ENCODE measurements around the gene CYSTM1. TPM values are rescaled to one million over a fixed set of nuclear protein-coding genes. Genes with fewer than 3 reads are reported as not detected.

Gene CYSTM1
- total RNA-seq, 2 experiments from 2014 or later = 16.8 to 23.0 TPM

- H3K27me3 Mint-ChIP-seq = no peaks in the 10 kb centered on the region
Measured at GRCh38 chr5:140250386-140250785, 75.4 kb downstream of the CYSTM1 start.

GRCh38 chr5:140251527-140251973, 76.6 kb downstream of the CYSTM1 start:
- Mint-ChIP-seq H3K36me3 (peaks cover 26% of the 10 kb centered on the region), H3K4me1 (peaks cover 57% of the 10 kb centered on the region), H3K27ac (peak overlapping the region; percentile 84), H3K27me3 (no peaks in the 10 kb centered on the region), H3K9me3 (ENCODE audit: low read depth) (no peaks in the 10 kb centered on the region), H3K4me3 (peak overlapping the region; percentile 35)
- DNase-seq = peak; percentile 90
- peak; percentile 90 for ATAC-seq
- CTCF ChIA-PET = interaction anchor here (1.1 to 25.5 kb wide), 7 partner anchors 7 to 122 kb away, joined by 3 to 657 read pairs (median 9); partner anchors contain the start of gene HBEGF

More at GRCh38 chr5:140250386-140250785, 75.4 kb downstream of the CYSTM1 start:
- no peak for ATAC-seq
- Mint-ChIP-seq H3K36me3 (peaks cover 28% of the 10 kb centered on the region), H3K4me1 (peaks cover 68% of the 10 kb centered on the region), H3K4me3 (no peak overlapping the region), H3K9me3 (ENCODE audit: low read depth) (no peaks in the 10 kb centered on the region), H3K27ac (peak overlapping the region; percentile 63)
- CTCF ChIA-PET = interaction anchor here (1.3 to 25.5 kb wide), 4 partner anchors 8 to 109 kb away, joined by 3 to 657 read pairs (median 9); partner anchors contain the start of gene HBEGF
- DNase-seq = no peak

GRCh38 chr5:140252470-140253126, 77.6 kb downstream of the CYSTM1 start:
- Mint-ChIP-seq H3K27ac (peak overlapping the region; percentile 84), H3K4me1 (peaks cover 54% of the 10 kb centered on the region), H3K4me3 (no peak overlapping the region), H3K36me3 (peaks cover 31% of the 10 kb centered on the region), H3K9me3 (ENCODE audit: low read depth) (no peaks in the 10 kb centered on the region), H3K27me3 (no peaks in the 10 kb centered on the region)
- DNase-seq = no peak
- ATAC-seq = no peak
- CTCF ChIA-PET = interaction anchor here (1.1 to 25.5 kb wide), 10 partner anchors 8 to 121 kb away, joined by 3 to 657 read pairs (median 6); partner anchors contain the start of gene HBEGF

- no peak for ATAC-seq
- no peaks in the 10 kb centered on the region for H3K9me3 Mint-ChIP-seq (ENCODE audit: low read depth)
- H3K36me3 Mint-ChIP-seq = peaks cover 42% of the 10 kb centered on the region
- H3K27me3 Mint-ChIP-seq = no peaks in the 10 kb centered on the region
- DNase-seq = no peak
- H3K4me3 Mint-ChIP-seq = no peak overlapping the region
- H3K4me1 Mint-ChIP-seq = peaks cover 61% of the 10 kb centered on the region
- no peak overlapping the region for H3K27ac Mint-ChIP-seq
- CTCF ChIA-PET = interaction anchor here (1.1 to 25.5 kb wide), 5 partner anchors 8 to 104 kb away, joined by 3 to 657 read pairs (median 6); partner anchors contain the start of gene HBEGF
Measured at GRCh38 chr5:140253985-140254384, 79.0 kb downstream of the CYSTM1 start.

- Mint-ChIP-seq H3K27ac (no peak overlapping the region), H3K4me3 (no peak overlapping the region), H3K9me3 (ENCODE audit: low read depth) (no peaks in the 10 kb centered on the region), H3K27me3 (no peaks in the 10 kb centered on the region), H3K36me3 (peaks cover 39% of the 10 kb centered on the region), H3K4me1 (peaks cover 59% of the 10 kb centered on the region)
- DNase-seq = no peak
- CTCF ChIA-PET = interaction anchor here (1.1 to 25.5 kb wide), 5 partner anchors 9 to 217 kb away, joined by 3 to 657 read pairs (median 4); partner anchors contain the start of gene HBEGF
- no peak for ATAC-seq
Measured at GRCh38 chr5:140255460-140256157, 80.6 kb downstream of the CYSTM1 start.

GRCh38 chr5:140256726-140257125, 81.7 kb downstream of the CYSTM1 start:
- no peak for DNase-seq
- Mint-ChIP-seq H3K27ac (no peak overlapping the region), H3K36me3 (peaks cover 34% of the 10 kb centered on the region), H3K4me1 (peaks cover 56% of the 10 kb centered on the region), H3K4me3 (no peak overlapping the region), H3K27me3 (no peaks in the 10 kb centered on the region), H3K9me3 (ENCODE audit: low read depth) (no peaks in the 10 kb centered on the region)
- CTCF ChIA-PET = interaction anchor here (0.7 to 2.1 kb wide), 9 partner anchors 8 to 219 kb away, joined by 3 to 7 read pairs (median 4); no protein-coding TSS in a partner anchor
- ATAC-seq = no peak

GRCh38 chr5:140258016-140258415, 83.0 kb downstream of the CYSTM1 start:
- Mint-ChIP-seq H3K27me3 (no peaks in the 10 kb centered on the region), H3K27ac (no peak overlapping the region), H3K4me1 (peaks cover 47% of the 10 kb centered on the region), H3K9me3 (ENCODE audit: low read depth) (no peaks in the 10 kb centered on the region), H3K36me3 (peaks cover 35% of the 10 kb centered on the region), H3K4me3 (no peak overlapping the region)
- no peak for ATAC-seq
- CTCF ChIA-PET = interaction anchor here (0.9 to 2.8 kb wide), 6 partner anchors 10 to 88 kb away, joined by 3 to 13 read pairs (median 4); partner anchors contain the start of genes HBEGF and PFDN1
- no peak for DNase-seq

- ATAC-seq (no peak), DNase-seq (no peak)
- CTCF ChIA-PET = interaction anchor here (0.9 to 4.1 kb wide), 6 partner anchors 10 to 93 kb away, joined by 3 to 19 read pairs (median 9); partner anchors contain the start of genes HBEGF and PFDN1
- Mint-ChIP-seq H3K4me1 (peaks cover 40% of the 10 kb centered on the region), H3K36me3 (peaks cover 32% of the 10 kb centered on the region), H3K27me3 (no peaks in the 10 kb centered on the region), H3K9me3 (ENCODE audit: low read depth) (no peaks in the 10 kb centered on the region), H3K27ac (peak overlapping the region; percentile 30), H3K4me3 (no peak overlapping the region)
Measured at GRCh38 chr5:140258873-140259272, 83.9 kb downstream of the CYSTM1 start.

- Mint-ChIP-seq H3K4me3 (no peak overlapping the region), H3K27me3 (no peaks in the 10 kb centered on the region), H3K27ac (peak overlapping the region; percentile 2), H3K36me3 (peaks cover 35% of the 10 kb centered on the region), H3K9me3 (ENCODE audit: low read depth) (no peaks in the 10 kb centered on the region), H3K4me1 (peaks cover 45% of the 10 kb centered on the region)
- DNase-seq (no peak), ATAC-seq (peak; percentile 51)
- CTCF ChIA-PET = interaction anchor here (1.0 to 4.1 kb wide), 5 partner anchors 15 to 95 kb away, joined by 3 to 19 read pairs (median 10); partner anchors contain the start of gene HBEGF
Measured at GRCh38 chr5:140259500-140259899, 84.5 kb downstream of the CYSTM1 start.

GRCh38 chr5:140260089-140260656, 85.2 kb downstream of the CYSTM1 start:
- peaks cover 49% of the 10 kb centered on the region for H3K4me1 Mint-ChIP-seq
- H3K27me3 Mint-ChIP-seq = no peaks in the 10 kb centered on the region
- no peak for ATAC-seq
- peaks cover 36% of the 10 kb centered on the region for H3K36me3 Mint-ChIP-seq
- H3K4me3 Mint-ChIP-seq = no peak overlapping the region
- no peaks in the 10 kb centered on the region for H3K9me3 Mint-ChIP-seq (ENCODE audit: low read depth)
- DNase-seq = no peak
- CTCF ChIA-PET = interaction anchor here (1.0 to 4.1 kb wide), 6 partner anchors 16 to 95 kb away, joined by 3 to 19 read pairs (median 8); partner anchors contain the start of gene HBEGF
- no peak overlapping the region for H3K27ac Mint-ChIP-seq

- peak; percentile 72 for ATAC-seq
- no peak for DNase-seq
- CTCF ChIA-PET = interaction anchor here (0.6 to 4.1 kb wide), 7 partner anchors 8 to 102 kb away, joined by 3 to 19 read pairs (median 4); no protein-coding TSS in a partner anchor
- H3K27me3 Mint-ChIP-seq = no peaks in the 10 kb centered on the region
- peaks cover 63% of the 10 kb centered on the region for H3K4me1 Mint-ChIP-seq
- H3K36me3 Mint-ChIP-seq = peaks cover 38% of the 10 kb centered on the region
- peak overlapping the region; percentile 2 for H3K27ac Mint-ChIP-seq
- no peak overlapping the region for H3K4me3 Mint-ChIP-seq
- H3K9me3 Mint-ChIP-seq (ENCODE audit: low read depth) = no peaks in the 10 kb centered on the region
Measured at GRCh38 chr5:140261403-140262171, 86.6 kb downstream of the CYSTM1 start.

- ATAC-seq (no peak), DNase-seq (no peak)
- no peaks in the 10 kb centered on the region for H3K27me3 Mint-ChIP-seq
- CTCF ChIA-PET = interaction anchor here (0.8 to 4.1 kb wide), 7 partner anchors 9 to 101 kb away, joined by 3 to 19 read pairs (median 4); no protein-coding TSS in a partner anchor
- peaks cover 66% of the 10 kb centered on the region for H3K4me1 Mint-ChIP-seq
- H3K9me3 Mint-ChIP-seq (ENCODE audit: low read depth) = no peaks in the 10 kb centered on the region
- peaks cover 36% of the 10 kb centered on the region for H3K36me3 Mint-ChIP-seq
- H3K4me3 Mint-ChIP-seq = no peak overlapping the region
- H3K27ac Mint-ChIP-seq = no peak overlapping the region
Measured at GRCh38 chr5:140262221-140262620, 87.2 kb downstream of the CYSTM1 start.

Measured in activated CD8-positive, alpha-beta memory T cell treated with anti-CD3 and anti-CD28 coated beads, Interleukin-2, amount 10 ng/mL, durations not matched to agents 7 days and 5 days (primary cell).